Measurements from ENCODE around the gene SLC39A11.

The SLC39A11 gene

DNA sequence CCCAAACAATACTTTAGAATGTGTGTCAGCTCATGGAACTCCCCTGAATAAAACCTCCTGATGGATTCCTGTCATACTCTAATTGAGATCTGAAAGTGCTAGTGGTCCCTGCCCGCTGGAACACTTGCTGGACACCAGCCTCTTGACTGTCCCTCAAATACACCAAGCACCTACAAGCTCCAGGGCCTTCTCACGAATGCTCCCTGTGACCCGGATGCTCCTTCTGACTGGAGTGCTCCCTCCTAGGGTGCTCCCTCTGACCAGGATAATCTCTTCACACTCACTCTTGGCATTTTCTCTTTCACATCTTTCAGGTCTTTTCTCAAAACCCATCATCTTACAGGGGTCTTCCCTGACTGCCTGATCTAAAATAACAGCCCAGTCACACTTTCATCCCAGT lies 205.9 kb downstream of the SLC39A11 start:
- Mint-ChIP-seq H3K27ac (no peak overlapping the region), H3K36me3 (peaks cover 47% of the 10 kb centered on the region), H3K4me3 (no peak overlapping the region), H3K27me3 (no peaks in the 10 kb centered on the region), H3K4me1 (ENCODE audit: low read depth) (peaks cover 4% of the 10 kb centered on the region), H3K9me3 (ENCODE audit: low read depth) (no peaks in the 10 kb centered on the region)

DNA sequence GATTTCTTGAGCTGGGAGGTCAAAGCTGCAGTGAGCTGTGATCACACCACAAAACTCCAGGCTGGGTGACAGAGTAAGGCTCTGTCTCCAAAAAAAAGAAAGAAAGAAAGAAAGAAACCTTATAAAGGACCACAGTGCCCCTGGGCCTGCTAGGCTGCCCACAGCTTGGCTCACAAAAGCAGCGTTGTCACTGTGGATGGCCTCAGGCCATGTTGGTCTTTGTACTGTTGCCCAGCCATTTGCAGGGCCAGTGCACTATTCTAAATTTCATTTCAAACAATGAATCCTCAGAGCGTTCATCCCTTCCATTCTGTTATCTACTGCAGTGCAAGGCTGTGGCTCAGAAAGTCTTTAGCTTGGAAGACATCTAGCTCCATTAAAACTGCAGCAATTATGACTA lies 208.4 kb downstream of the SLC39A11 start:
- Mint-ChIP-seq H3K36me3 (peaks cover 52% of the 10 kb centered on the region), H3K27ac (no peak overlapping the region), H3K4me1 (ENCODE audit: low read depth) (no peaks in the 10 kb centered on the region), H3K9me3 (ENCODE audit: low read depth) (peaks cover 4% of the 10 kb centered on the region), H3K27me3 (no peaks in the 10 kb centered on the region), H3K4me3 (no peak overlapping the region)

GRCh38 chr17:72883351-72883750 lies 209.1 kb downstream of the SLC39A11 start:
- Mint-ChIP-seq H3K36me3 (peaks cover 51% of the 10 kb centered on the region), H3K4me3 (no peak overlapping the region), H3K27ac (no peak overlapping the region), H3K4me1 (ENCODE audit: low read depth) (no peaks in the 10 kb centered on the region), H3K9me3 (ENCODE audit: low read depth) (peaks cover 6% of the 10 kb centered on the region), H3K27me3 (no peaks in the 10 kb centered on the region)

- Mint-ChIP-seq H3K36me3 (peaks cover 47% of the 10 kb centered on the region), H3K4me1 (ENCODE audit: low read depth) (no peaks in the 10 kb centered on the region), H3K27me3 (no peaks in the 10 kb centered on the region), H3K9me3 (ENCODE audit: low read depth) (peaks cover 8% of the 10 kb centered on the region), H3K4me3 (no peak overlapping the region), H3K27ac (no peak overlapping the region)
Observed at GRCh38 chr17:72882426-72882825, 210.1 kb downstream of the SLC39A11 start.

DNA sequence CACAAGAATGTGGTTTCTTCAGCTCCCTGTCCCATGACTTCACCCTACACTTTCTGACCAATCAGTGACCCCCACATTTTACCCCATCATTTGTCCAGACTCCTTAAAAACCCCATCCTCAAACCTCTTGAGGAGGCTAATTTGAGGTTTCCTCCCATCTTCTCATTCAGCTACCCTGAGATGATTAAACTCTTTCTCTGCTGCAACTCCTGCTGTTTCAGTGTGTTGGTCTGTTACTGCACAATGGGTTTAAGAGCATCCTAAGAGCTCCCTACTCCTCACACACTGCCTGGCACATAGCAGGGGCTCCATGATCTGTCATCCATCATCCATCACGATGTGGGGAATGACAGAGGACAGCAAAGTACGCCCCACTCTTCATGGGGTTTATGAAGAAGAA lies 212.6 kb downstream of the SLC39A11 start:
- no peaks in the 10 kb centered on the region for H3K27me3 Mint-ChIP-seq
- H3K4me3 Mint-ChIP-seq: no peak overlapping the region
- H3K4me1 Mint-ChIP-seq (ENCODE audit: low read depth): no peaks in the 10 kb centered on the region
- H3K36me3 Mint-ChIP-seq: peaks cover 46% of the 10 kb centered on the region
- peaks cover 21% of the 10 kb centered on the region for H3K9me3 Mint-ChIP-seq (ENCODE audit: low read depth)
- H3K27ac Mint-ChIP-seq: no peak overlapping the region

DNA sequence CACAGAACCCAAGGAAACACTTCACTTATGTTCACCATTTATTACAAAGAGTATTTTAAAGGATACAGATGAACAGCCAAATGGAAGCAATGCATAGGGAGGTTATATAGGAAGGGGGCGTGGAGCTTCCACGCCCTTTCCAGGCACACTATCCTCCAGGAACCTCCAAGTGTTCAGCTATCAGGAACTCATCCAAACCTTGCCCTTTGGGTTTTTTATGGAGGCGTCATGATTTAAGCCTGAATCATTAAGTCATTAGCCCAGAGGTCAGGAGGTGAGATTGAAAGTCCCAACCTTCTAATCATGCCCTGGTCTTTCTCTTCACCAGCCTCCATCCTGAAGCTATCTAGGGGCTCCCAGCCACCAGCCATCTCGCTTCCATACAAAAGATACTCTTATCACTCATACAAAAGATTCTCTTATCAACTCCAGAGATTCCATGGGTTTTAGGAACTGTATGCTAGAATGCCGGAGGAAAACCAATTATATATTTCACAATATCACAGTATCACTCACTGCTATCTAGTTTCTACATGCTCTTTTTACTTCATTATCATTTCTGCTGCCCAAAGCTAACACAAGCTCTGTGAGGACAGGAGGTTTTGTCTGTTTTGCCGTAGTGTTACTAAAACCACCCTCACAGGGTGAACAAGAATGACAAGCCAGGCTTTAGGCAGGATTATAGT lies 213.4 kb downstream of the SLC39A11 start:
- no peak overlapping the region for H3K27ac Mint-ChIP-seq
- peaks cover 51% of the 10 kb centered on the region for H3K36me3 Mint-ChIP-seq
- H3K27me3 Mint-ChIP-seq: no peaks in the 10 kb centered on the region
- no peaks in the 10 kb centered on the region for H3K4me1 Mint-ChIP-seq (ENCODE audit: low read depth)
- H3K4me3 Mint-ChIP-seq: no peak overlapping the region
- peaks cover 21% of the 10 kb centered on the region for H3K9me3 Mint-ChIP-seq (ENCODE audit: low read depth)

GRCh38 chr17:72877348-72877747 lies 215.1 kb downstream of the SLC39A11 start:
- Mint-ChIP-seq H3K4me1 (ENCODE audit: low read depth) (no peaks in the 10 kb centered on the region), H3K36me3 (peaks cover 46% of the 10 kb centered on the region), H3K27ac (no peak overlapping the region), H3K27me3 (no peaks in the 10 kb centered on the region), H3K4me3 (no peak overlapping the region), H3K9me3 (ENCODE audit: low read depth) (peaks cover 21% of the 10 kb centered on the region)

DNA sequence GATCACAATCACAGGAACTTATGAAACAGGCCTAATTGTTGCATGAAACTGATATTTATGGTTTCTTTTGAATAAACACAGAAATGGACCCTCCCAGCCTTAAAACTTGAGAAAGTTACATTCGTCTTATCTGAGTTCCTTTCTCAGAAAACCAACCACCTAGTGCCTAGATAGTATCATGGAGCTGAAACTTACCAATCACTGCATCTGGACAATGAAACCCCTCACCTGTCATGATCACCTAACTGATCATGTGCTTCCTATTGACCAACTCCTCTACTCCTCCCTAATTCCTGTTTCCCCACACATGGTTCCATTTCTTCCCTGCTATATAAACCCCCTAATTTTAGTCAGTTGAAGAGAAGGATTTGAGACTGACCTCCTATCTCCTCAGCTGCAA lies 216.1 kb downstream of the SLC39A11 start:
- no peak overlapping the region for H3K27ac Mint-ChIP-seq
- H3K4me1 Mint-ChIP-seq (ENCODE audit: low read depth): no peaks in the 10 kb centered on the region
- H3K27me3 Mint-ChIP-seq: no peaks in the 10 kb centered on the region
- no peak overlapping the region for H3K4me3 Mint-ChIP-seq
- H3K36me3 Mint-ChIP-seq: peaks cover 47% of the 10 kb centered on the region
- H3K9me3 Mint-ChIP-seq (ENCODE audit: low read depth): peaks cover 21% of the 10 kb centered on the region

DNA sequence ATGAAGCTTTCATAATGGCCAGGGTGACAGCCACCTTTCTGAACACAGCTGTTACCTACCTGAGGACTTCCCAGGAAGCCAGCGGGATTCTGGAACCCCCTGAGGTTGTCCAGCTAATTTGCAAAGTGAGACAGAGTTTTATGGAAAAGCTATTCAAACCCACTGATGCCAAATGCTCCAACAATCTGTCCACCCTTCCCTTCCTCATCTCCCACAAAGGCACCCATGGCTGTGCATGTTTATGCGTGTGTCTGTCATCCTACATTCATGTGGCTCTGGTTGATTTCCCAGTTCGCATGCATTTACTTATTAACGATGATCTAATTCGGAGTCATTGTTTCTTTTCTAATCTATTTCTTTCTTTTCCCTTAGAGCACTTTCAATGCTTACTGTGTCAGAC lies 217.1 kb downstream of the SLC39A11 start:
- Mint-ChIP-seq H3K27ac (no peak overlapping the region), H3K4me3 (no peak overlapping the region), H3K27me3 (no peaks in the 10 kb centered on the region), H3K4me1 (ENCODE audit: low read depth) (no peaks in the 10 kb centered on the region), H3K9me3 (ENCODE audit: low read depth) (peaks cover 21% of the 10 kb centered on the region), H3K36me3 (peaks cover 44% of the 10 kb centered on the region)

GRCh38 chr17:72872396-72872795 lies 220.1 kb downstream of the SLC39A11 start:
- H3K9me3 Mint-ChIP-seq (ENCODE audit: low read depth): peaks cover 13% of the 10 kb centered on the region
- H3K36me3 Mint-ChIP-seq: peaks cover 25% of the 10 kb centered on the region
- H3K27me3 Mint-ChIP-seq: no peaks in the 10 kb centered on the region
- H3K4me3 Mint-ChIP-seq: no peak overlapping the region
- no peak overlapping the region for H3K27ac Mint-ChIP-seq
- H3K4me1 Mint-ChIP-seq (ENCODE audit: low read depth): no peaks in the 10 kb centered on the region

DNA sequence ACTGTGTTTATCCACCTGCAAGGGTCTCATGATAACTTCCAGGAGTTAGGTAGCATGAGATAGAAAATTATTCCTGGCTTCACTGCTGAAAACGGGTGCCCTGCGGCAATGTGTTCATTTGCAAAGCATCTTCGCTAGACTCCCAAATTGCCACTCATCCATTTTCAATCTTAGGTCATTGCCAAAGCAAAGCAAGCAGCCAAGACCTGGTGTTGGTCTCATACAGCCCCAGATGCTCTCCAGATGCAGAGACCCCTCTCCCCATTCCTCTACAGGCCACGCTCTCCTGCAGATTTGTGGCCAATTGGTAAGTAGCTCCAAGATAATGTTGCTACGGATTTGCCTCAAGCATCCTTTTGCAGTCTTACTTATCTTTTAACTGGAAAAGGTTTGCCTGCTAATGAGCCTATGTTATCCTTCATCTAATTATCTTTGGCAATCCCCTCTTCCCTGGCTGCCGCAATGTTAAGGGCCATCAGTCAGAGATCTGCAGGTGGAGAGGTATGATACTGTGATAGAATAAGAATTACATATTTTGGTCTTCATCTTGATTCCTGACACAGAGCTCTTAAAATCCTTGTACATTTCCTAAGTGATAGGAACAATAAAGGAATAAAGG lies 222.0 kb downstream of the SLC39A11 start:
- no peak overlapping the region for H3K27ac Mint-ChIP-seq

DNA sequence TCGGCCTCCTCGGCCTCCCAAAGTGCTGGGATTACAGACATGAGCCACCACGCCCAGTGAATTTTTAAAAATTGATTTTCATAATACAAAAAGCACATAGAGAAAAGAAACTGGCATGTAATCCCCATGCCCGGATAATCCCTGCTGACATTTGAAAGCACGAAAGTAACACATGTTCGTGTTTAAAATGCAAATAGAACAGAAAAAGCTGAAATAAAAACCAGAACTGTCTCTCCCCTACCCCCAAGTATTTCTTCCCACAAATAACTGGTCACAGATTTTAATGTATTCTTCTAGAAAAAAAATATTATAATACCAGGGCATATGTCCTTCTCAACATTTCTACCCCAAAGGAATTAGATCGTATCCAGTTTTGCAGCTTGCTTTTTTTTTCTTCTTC lies 222.9 kb downstream of the SLC39A11 start:
- Mint-ChIP-seq H3K9me3 (ENCODE audit: low read depth) (peaks cover 7% of the 10 kb centered on the region), H3K27me3 (no peaks in the 10 kb centered on the region), H3K27ac (no peak overlapping the region), H3K4me1 (ENCODE audit: low read depth) (no peaks in the 10 kb centered on the region), H3K4me3 (no peak overlapping the region), H3K36me3 (peaks cover 10% of the 10 kb centered on the region)

More for the DNA sequence above, 222.0 kb downstream of the SLC39A11 start:
- Mint-ChIP-seq H3K4me1 (ENCODE audit: low read depth) (no peaks in the 10 kb centered on the region), H3K36me3 (peaks cover 15% of the 10 kb centered on the region), H3K9me3 (ENCODE audit: low read depth) (peaks cover 9% of the 10 kb centered on the region), H3K27me3 (no peaks in the 10 kb centered on the region), H3K4me3 (no peak overlapping the region)

DNA sequence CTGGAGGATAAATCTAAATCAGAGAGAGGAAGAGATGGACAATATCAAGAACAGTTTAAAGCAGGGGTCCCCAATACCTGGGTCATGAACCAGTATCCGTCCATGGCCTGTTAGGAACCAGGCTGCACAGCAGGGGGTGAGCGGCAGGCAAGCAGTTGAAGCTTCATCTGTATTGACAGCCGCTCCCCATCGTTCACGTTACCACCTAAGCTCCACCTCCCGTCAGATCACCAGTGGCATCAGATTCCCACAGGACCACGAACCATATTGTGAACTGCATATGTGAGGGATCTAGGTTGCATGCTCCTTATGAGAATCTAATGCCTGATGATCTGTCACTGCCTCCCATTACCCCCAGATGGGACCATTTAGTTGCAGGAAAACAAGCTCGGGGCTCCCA lies 226.5 kb downstream of the SLC39A11 start:
- Mint-ChIP-seq H3K27me3 (no peaks in the 10 kb centered on the region), H3K4me3 (no peak overlapping the region), H3K9me3 (ENCODE audit: low read depth) (peaks cover 7% of the 10 kb centered on the region), H3K4me1 (ENCODE audit: low read depth) (no peaks in the 10 kb centered on the region), H3K27ac (no peak overlapping the region), H3K36me3 (peaks cover 5% of the 10 kb centered on the region)

GRCh38 chr17:72863526-72864211 lies 228.8 kb downstream of the SLC39A11 start:
- Mint-ChIP-seq H3K27me3 (no peaks in the 10 kb centered on the region), H3K4me3 (no peak overlapping the region), H3K27ac (no peak overlapping the region), H3K9me3 (ENCODE audit: low read depth) (peaks cover 7% of the 10 kb centered on the region), H3K4me1 (ENCODE audit: low read depth) (no peaks in the 10 kb centered on the region), H3K36me3 (peaks cover 12% of the 10 kb centered on the region)

GRCh38 chr17:72862276-72862999 lies 230.1 kb downstream of the SLC39A11 start:
- no peak overlapping the region for H3K4me3 Mint-ChIP-seq
- no peaks in the 10 kb centered on the region for H3K27me3 Mint-ChIP-seq
- H3K27ac Mint-ChIP-seq: no peak overlapping the region
- peaks cover 18% of the 10 kb centered on the region for H3K36me3 Mint-ChIP-seq
- H3K4me1 Mint-ChIP-seq (ENCODE audit: low read depth): no peaks in the 10 kb centered on the region
- peaks cover 7% of the 10 kb centered on the region for H3K9me3 Mint-ChIP-seq (ENCODE audit: low read depth)
